Cardiac muscle cell (in vitro differentiated cells and primary cell): Measurements from ENCODE around the gene POPDC3. TPM values are rescaled to one million over a fixed set of nuclear protein-coding genes. Genes with fewer than 3 reads are reported as not detected.
"Not testable (repeated sequence)": the region's sequence is repeated elsewhere in the genome, so short reads cannot be mapped to it uniquely, and the experiment has no call there.

ENCODE experiments used
- DNase-seq, 2 donors: peaks; one replicate each; pipeline versions ENCODE4 v3.0.0 to v3.0.0-alpha.2; 2010 to 2017; ENCODE audit warnings: low read depth in 1 of 2, low spot score in 1 of 2
- H3K27ac ChIP-seq: fragments of 200-600 bp; sonication (generic); 2 replicates; pipeline ENCODE4 v1.5.1; 2016
- H3K27me3 ChIP-seq: fragments of 200-600 bp; sonication (generic); 2 replicates; pipeline ENCODE4 v1.6.0; 2016; ENCODE audit warnings: control low read depth
- H3K36me3 ChIP-seq: fragments of 200-600 bp; sonication (generic); 2 replicates; pipeline ENCODE4 v1.5.1; 2016; ENCODE audit warnings: control low read depth
- H3K4me1 ChIP-seq: fragments of 200-600 bp; sonication (generic); 2 replicates; pipeline ENCODE4 v1.8.1; 2017; ENCODE audit warnings: low read depth, mild to moderate bottlenecking, mixed run types
- H3K4me3 ChIP-seq: fragments of 200-600 bp; sonication (generic); 2 replicates; pipeline ENCODE4 v1.5.1; 2016; ENCODE audit warnings: mild to moderate bottlenecking
- H3K9me3 ChIP-seq: fragments of 200-600 bp; sonication (generic); 2 replicates; pipeline ENCODE4 v1.5.1; 2017; ENCODE audit warnings: low read depth, mild to moderate bottlenecking, control low read depth
- CTCF ChIP-seq: IDR thresholded peaks from 2 replicates; pipeline ENCODE4 v1.5.1; 2012; ENCODE audit warnings: low read depth, mild to moderate bottlenecking, low read length
- polyA plus RNA-seq: library from polyadenylated mRNA; unstranded; fragments of >200 nt; fragmentation: Nextera tagmentation; extraction: Ambion mirVana; gene quantifications from 2 replicates; pipeline ENCODE4 v1.2.1, GENCODE V29; 2016
- total RNA-seq: library from RNA; depleted of rRNA; stranded (reverse); fragments of >200 nt; gene quantifications from 2 replicates; pipeline ENCODE4 v1.2.3, GENCODE V29; 2016

The POPDC3 gene, protein sequence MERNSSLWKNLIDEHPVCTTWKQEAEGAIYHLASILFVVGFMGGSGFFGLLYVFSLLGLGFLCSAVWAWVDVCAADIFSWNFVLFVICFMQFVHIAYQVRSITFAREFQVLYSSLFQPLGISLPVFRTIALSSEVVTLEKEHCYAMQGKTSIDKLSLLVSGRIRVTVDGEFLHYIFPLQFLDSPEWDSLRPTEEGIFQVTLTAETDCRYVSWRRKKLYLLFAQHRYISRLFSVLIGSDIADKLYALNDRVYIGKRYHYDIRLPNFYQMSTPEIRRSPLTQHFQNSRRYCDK
- total RNA-seq (49.4 and 53.4 TPM in 2 replicates), polyA plus RNA-seq (80.0 and 97.0 TPM in 2 replicates)

GRCh38 chr6:105179244-105180065 lies at the start of gene POPDC3:
POPDC3 (minus strand) TSS chr6:105180014; CDS start chr6:105161909, 18,105 bp downstream.
- TF ChIP-seq CTCF = no peak
- no peaks in the 10 kb centered on the region for H3K36me3 ChIP-seq
- no peaks in the 10 kb centered on the region for H3K27me3 ChIP-seq
- peaks cover 52% of the 10 kb centered on the region for H3K4me1 ChIP-seq
- peak within 1 kb of the TSS; percentile 70 for H3K4me3 ChIP-seq
- DNase-seq = peak; percentile 54 to 77
- H3K9me3 ChIP-seq = no peaks in the 10 kb centered on the region
- H3K27ac ChIP-seq = peak within 1 kb of the TSS; percentile 99

DNA sequence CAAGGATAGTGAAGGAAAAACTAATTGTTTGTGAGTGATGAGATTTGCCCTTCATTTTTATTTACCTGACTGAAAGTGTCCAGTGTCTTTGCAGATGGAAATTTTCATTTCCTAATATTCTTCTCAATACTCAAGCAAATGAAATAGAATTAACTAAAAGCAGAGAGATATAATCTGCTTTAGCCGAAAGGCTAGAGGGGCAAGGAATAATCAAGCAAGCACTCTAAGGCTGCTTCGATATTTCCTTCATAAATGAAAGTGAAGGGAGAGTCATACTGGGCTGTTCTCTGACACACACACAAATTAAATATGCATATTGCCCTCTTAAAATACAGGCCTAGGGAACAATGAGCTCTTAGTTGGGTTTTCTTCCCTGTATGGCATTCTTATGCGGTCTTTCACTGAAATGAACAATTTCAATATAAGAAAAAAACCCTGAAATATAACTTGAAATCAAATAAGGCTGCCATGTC lies 47.5 kb upstream of the POPDC3 start:
- no peaks in the 10 kb centered on the region for H3K36me3 ChIP-seq
- peak overlapping the region; percentile 98 for H3K27ac ChIP-seq
- no peak for TF ChIP-seq CTCF
- peaks cover 27% of the 10 kb centered on the region for H3K4me1 ChIP-seq
- H3K9me3 ChIP-seq = no peaks in the 10 kb centered on the region
- DNase-seq = no peak
- H3K4me3 ChIP-seq = no peak overlapping the region
- no peaks in the 10 kb centered on the region for H3K27me3 ChIP-seq

DNA sequence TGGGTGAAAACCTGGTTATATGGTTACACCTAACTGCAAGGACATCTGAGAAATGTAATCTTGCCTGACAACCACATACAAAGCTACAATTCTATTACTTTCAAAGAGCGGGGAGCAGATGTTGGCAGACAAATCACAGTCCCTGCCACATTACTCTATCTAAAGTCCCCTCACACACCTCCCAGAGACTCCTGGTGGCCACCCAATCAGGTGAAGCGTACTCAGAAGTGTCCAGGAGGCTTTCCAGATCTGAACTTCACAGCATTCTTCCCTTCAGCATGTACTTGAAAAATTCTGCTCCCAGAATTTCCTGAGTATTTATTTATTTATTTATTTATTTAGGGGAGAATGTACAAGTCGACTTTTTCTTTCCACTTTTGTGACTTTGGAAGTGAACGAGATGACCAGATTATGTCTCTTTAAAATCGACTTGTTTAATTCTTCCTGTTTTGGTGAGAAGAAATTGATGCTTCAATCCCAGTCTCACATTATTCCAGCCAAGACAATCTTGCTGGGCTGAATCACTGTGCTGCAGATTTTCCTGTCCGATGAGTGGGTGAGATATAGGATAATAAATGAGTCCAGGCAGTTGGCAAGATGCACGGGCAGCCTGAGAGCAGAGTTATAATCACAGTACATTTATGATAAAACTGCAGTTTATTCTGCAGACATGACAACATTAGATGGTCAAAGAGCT lies 46.9 kb upstream of the POPDC3 start:
- Histone ChIP-seq H3K4me1 (peaks cover 27% of the 10 kb centered on the region), H3K4me3 (no peak overlapping the region), H3K27ac (peak overlapping the region; percentile 98), H3K36me3 (no peaks in the 10 kb centered on the region), H3K9me3 (no peaks in the 10 kb centered on the region), H3K27me3 (no peaks in the 10 kb centered on the region)
- no peak for TF ChIP-seq CTCF
- peak; percentile 17 to 95 for DNase-seq

DNA sequence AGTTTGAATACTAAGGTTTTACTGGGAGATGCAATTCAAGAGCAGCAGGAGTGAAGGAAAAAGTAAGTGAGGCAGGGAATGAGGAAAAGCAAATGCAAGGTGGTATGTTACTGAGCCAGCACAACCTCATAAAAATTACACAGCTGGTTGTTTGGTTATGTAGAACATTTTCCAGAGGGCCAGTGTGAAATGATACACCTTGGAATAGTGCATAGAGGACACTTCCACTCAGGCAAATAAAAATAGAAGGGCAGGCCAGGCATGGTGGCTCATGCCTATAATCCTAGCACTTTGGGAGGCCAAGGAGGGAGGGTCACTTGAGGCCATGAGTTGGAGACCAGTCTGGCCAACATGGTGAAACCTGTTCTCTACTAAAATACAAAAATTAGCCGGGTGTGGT lies 43.4 kb upstream of the POPDC3 start:
- no peaks in the 10 kb centered on the region for H3K9me3 ChIP-seq
- no peak for DNase-seq
- no peak for TF ChIP-seq CTCF
- H3K4me1 ChIP-seq = peaks cover 27% of the 10 kb centered on the region
- no peaks in the 10 kb centered on the region for H3K27me3 ChIP-seq
- H3K4me3 ChIP-seq = no peak overlapping the region
- H3K27ac ChIP-seq = no peak overlapping the region
- no peaks in the 10 kb centered on the region for H3K36me3 ChIP-seq

GRCh38 chr6:105221219-105221618 lies 41.4 kb upstream of the POPDC3 start:
- not testable (repeated sequence) for H3K27ac ChIP-seq, H3K27me3 ChIP-seq

More at GRCh38 chr6:105221219-105221618, 41.4 kb upstream of the POPDC3 start:
- H3K4me3 ChIP-seq, DNase-seq, H3K36me3 ChIP-seq, H3K9me3 ChIP-seq: not testable (repeated sequence)
- peaks cover 13% of the 10 kb centered on the region for H3K4me1 ChIP-seq
